Cerebellar cortex (tissue), 1 donor: ENCODE results near the gene MTM1.

Source experiments
- DNase-seq: peaks from one replicate; pipeline ENCODE4 v3.0.0-alpha.2; 2015; ENCODE audit warnings: low spot score

MTM1 gene

DNA sequence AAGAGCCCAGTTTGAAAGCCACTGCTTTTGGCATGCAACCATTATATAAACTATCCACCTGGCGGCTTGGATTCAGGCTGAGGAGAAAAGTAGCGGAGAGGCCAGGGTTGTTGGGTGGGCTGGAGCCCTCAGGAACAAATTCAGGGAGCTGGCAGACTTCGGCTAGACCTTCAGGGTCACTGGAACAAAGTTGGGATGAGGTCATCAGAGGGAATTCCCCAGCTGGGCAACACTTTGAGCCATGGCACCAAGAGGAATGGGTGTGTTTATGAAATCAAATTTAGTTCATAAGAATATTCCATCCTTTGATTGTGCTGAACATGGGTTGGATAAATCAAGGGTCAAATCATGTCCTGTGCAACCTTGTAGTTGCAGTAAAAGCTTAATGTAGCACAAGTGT, 146.8 kb downstream of the MTM1 start:
- DNase-seq: no peak

DNA sequence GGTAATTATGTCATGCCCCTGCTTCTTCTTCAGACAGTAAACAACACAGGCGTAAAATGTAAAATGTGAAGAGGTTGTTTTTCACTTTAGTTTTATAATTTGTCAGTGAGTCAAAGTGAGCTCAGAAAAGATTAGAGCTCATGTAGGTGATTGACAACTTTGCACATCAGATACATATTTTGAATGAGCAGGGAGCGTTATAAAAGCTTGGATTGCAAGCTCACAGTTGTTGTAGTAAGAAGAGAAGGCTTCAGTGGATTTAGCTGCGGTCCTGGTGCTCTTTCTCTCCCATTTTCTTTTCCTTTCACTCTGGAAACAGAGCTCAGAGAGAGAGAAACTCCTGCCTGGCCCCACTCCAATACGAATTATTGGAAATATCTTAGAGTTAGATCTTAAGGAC, 151.2 kb downstream of the MTM1 start:
- no peak for DNase-seq
